Omental fat pad (tissue), 4 donors: ENCODE measurements around the gene RBM8A. TPM values are rescaled to one million over a fixed set of nuclear protein-coding genes. Genes with fewer than 3 reads are reported as not detected.
"Not testable (repeated sequence)": the region's sequence is repeated elsewhere in the genome, so short reads cannot be mapped to it uniquely, and the experiment has no call there.

Source experiments
- ATAC-seq: fragments of 150-250 bp; one replicate; pipeline ENCODE4 v1.9.1; 2016; ENCODE audit warnings: mild to moderate bottlenecking, moderate library complexity; ENCODE audit not compliant: low FRiP score
- DNase-seq: peaks from one replicate; pipeline ENCODE4 v3.0.0-alpha.2; 2019; ENCODE audit warnings: low spot score
- total RNA-seq, 4 donors: library from RNA; depleted of rRNA; stranded (reverse); fragments of >200 nt; gene quantifications; one replicate each; pipeline ENCODE4 v1.1.0, GENCODE V29; 2016
- TF ChIP-seq, protein P1 (sequence below), 3 donors: fragments of 450-650 bp; IDR thresholded peaks; one replicate each; pipeline ENCODE4 v1.5.1; 2016 to 2017; ENCODE audit warnings: antibody characterized with exemption in 3 of 3, mild to moderate bottlenecking in 3 of 3, moderate library complexity in 2 of 3

Gene RBM8A
- total RNA-seq, 4 donors from 2014 or later, result 114 to 189 (median 116) TPM

DNA sequence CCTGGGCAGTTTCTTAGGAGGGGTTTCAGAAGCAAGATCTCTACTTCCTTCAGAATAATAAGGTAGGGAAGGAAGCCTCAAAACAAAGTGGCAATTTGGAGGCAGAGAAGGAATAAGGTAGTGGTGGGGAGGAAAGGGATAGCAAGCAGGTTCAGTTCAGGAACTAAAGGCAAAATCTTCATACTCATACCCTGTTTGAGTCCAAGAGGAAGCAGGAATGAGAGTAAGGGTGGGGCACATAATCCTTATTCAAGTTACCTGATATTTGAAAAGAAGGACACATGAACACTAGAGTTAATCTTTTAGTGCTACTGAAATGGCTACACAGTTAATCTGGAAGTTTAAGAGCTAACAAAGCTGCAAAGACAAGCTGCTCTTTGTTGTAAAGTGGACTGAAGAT lies 8.4 kb upstream of the RBM8A start:
- ATAC-seq (no peak), DNase-seq (no peak)
- TF ChIP-seq, protein P1, sequence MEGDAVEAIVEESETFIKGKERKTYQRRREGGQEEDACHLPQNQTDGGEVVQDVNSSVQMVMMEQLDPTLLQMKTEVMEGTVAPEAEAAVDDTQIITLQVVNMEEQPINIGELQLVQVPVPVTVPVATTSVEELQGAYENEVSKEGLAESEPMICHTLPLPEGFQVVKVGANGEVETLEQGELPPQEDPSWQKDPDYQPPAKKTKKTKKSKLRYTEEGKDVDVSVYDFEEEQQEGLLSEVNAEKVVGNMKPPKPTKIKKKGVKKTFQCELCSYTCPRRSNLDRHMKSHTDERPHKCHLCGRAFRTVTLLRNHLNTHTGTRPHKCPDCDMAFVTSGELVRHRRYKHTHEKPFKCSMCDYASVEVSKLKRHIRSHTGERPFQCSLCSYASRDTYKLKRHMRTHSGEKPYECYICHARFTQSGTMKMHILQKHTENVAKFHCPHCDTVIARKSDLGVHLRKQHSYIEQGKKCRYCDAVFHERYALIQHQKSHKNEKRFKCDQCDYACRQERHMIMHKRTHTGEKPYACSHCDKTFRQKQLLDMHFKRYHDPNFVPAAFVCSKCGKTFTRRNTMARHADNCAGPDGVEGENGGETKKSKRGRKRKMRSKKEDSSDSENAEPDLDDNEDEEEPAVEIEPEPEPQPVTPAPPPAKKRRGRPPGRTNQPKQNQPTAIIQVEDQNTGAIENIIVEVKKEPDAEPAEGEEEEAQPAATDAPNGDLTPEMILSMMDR (IDR thresholded peaks at IDR 0.05), result no peak

DNA sequence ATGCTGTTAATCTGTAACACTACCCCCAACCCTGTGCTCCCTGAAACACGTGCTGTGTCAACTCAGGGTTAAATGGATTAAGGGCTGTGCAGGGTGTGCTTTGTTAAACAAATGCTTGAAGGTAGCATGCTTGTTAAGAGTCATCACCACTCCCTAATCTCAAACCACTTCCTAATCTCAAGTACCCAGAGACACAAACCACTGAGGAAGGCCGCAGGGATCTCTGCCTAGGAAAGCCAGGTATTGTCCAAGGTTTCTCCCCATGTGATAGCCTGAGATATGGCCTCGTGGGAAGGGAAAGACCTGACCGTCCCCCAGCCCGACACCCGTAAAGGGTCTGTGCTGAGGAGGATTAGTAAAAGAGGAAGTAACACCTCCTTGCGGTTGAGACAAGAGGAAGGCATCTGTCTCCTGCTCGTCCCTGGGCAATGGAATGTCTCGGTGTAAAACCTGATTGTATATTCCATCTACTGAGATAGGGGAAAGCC lies 5.3 kb upstream of the RBM8A start:
- ATAC-seq, result not testable (repeated sequence)

DNA sequence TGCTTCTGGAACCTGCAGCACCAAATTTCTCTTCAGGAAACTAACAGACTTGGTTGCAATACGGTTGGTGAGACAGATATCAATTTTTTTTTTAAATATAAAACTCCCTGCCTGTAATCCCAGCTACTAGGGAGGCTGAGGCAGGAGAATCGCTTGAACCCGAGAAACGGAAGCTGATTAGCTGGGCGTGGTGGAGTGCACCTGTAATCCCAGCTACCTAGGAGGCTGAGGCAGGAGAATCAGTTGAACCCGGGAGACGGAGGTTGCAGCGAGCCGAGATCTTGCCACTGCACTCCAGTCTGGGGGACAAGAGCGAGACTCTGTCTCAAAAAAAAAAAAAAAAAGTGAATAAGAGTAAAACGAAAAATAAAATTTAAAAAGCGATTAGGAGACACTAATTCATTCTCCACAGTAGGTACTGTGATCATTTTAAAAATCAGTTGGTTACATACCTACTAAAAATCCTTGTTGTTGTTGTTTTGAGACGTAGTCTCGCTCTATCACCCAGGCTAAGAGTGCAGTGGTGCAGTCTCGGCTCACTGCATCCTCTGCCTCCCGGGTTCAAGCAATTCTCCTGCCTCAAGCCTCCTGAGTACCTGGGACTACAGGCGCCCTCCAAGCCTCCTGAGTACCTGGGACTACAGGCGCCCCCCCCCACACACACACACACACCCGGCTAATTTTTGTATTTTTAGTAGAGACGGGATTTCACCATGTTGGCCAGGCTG lies 796 bp upstream of the RBM8A start:
- TF ChIP-seq, protein P1 (IDR thresholded peaks at IDR 0.05), result no peak
- no peak for DNase-seq
- no peak for ATAC-seq

More for the DNA sequence above, 5.3 kb upstream of the RBM8A start:
- DNase-seq, result not testable (repeated sequence)

DNA sequence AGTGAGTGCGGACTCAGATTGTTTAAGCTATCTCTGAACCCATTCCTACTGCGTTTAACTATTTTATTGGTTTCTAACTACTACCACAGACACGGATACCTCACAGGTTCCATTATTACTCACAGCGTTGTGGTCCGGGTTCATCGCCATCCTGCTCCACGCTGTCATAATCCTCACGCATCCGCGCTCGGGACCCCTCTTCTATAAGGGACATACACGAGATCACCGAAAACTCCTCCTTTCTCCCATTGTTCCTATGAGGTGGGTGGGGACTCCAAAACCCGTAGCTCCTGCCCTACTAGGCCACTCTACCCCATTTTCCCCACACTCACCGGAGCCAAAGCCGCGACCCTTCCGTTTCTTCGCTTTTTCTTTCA lies 610 bp downstream of the RBM8A start:
- no peak for DNase-seq
- ATAC-seq, result peak; percentile 13
- TF ChIP-seq, protein P1 (IDR thresholded peaks at IDR 0.05), result no peak

DNA sequence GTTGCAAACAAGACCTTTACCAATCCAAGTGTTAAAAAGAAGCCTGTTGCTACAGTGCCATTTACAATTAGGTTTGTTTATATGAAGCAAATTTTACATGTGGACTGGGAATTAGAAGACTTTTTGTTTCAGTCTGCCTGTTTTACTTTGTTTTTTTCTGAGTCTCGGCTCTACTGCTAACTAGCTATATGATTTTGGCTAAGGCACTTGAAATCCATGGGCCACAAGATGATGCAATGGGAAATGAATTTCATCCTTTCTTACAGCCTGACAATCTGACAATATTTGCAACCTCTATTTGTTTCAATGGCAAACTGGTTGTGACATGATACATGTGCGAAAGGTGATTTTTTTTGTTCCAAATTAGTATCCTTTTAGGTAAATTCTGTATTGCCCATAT lies 5.0 kb downstream of the RBM8A start:
- DNase-seq (no peak), ATAC-seq (no peak)
- TF ChIP-seq, protein P1 (IDR thresholded peaks at IDR 0.05), result no peak

DNA sequence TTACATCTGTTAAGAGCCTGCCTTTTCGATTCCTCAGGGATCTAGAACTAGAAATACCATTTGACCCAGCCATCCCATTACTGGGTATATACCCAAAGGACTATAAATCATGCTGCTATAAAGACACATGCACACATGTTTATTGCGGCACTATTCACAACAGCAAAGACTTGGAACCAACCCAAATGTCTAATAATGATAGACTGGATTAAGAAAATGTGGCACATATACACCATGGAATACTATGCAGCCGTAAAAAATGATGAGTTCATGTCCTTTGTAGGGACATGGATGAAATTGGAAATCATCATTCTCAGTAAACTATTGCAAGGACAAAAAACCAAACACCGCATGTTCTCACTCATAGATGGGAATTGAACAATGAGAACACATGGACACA lies 7.0 kb downstream of the RBM8A start:
- not testable (repeated sequence) for DNase-seq, ATAC-seq

DNA sequence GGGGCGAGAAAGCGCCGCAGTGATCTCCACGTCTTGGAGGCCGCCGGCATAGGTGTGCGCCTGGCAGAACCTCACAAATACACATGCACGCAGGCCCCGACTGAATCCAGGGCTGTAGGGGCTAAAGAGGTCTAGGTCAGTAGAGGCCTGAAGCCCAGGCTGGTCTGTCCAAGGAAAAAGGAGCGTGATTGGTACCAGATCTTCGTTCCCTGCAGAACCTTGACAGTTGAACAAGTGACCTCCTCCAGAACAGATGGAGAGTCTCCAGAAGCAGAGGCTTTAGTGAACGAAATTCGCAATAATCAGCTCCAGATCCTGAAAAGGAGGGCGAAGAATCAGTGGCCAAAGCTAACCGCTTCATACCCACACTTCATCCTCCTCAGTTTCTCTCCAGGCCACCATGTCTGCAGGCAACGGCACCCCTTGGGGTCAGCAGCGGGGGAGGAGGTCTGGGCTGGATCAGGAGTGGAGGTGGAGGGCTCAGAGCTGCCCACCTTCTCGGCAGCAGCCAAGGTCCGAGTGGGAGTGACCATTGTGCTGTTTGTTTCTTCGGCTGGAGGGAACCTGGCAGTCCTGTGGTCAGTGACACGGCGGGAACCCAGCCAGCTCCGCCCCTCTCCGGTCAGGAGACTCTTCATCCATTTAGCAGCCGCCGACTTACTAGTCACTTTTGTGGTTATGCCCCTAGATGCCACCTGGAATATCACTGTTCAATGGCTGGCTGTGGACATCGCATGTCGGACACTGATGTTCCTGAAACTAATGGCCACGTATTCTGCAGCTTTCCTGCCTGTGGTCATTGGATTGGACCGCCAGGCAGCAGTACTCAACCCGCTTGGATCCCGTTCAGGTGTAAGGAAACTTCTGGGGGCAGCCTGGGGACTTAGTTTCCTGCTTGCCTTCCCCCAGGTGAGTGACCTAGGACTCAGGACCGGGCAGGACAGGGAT lies 8.0 kb downstream of the RBM8A start:
- TF ChIP-seq, protein P1 (IDR thresholded peaks at IDR 0.05), result no peak
- DNase-seq, result no peak
- peak; percentile 93 for ATAC-seq
